Measurements from ENCODE around the gene PTMS. TPM values are rescaled to one million over a fixed set of nuclear protein-coding genes. Genes with fewer than 3 reads are reported as not detected.

PTMS gene
- total and polyA plus RNA-seq, 10 of the 15 experiments (the other 5 are each of a cell fraction or from before 2014, with no cell fraction given) = 2.1 to 127 (median 29.8) TPM

- intact Hi-C loops (cut with micrococcal nuclease; ENCODE audit: unreplicated experiment) (loop anchor here (1.0 kb wide), 1 partner anchor 35 kb away; the partner anchor contains the start of gene ZNF384), in situ Hi-C loops (cut with MboI) (no loop called here)
- peak within 1 kb of the TSS; percentile 91 for H3K9ac ChIP-seq (ENCODE audit: control insufficient read depth, insufficient read depth, low read length)
- H3K4me2 ChIP-seq (ENCODE audit: control insufficient read depth, insufficient read depth) = peak within 1 kb of the TSS; percentile 98
- H3K4me3 ChIP-seq = peak within 1 kb of the TSS; percentile 91
- ChIA-PET POLR2A (interaction anchor here (0.6 to 3.6 kb wide), 22 partner anchors 9 to 298 kb away, joined by 3 to 53 read pairs (median 5); partner anchors contain the start of genes CDCA3, GAPDH, LPAR5 and MLF2), CTCF (interaction anchor here (0.7 to 3.5 kb wide), 27 partner anchors 9 to 411 kb away, joined by 3 to 28 read pairs (median 4); partner anchors contain the start of genes CDCA3, MLF2, USP5 and ZNF384), SMC1A (ENCODE audit: uncharacterized antibody, unreplicated experiment) (interaction anchor here (0.6 to 3.1 kb wide), 16 partner anchors 10 to 128 kb away, joined by 3 to 31 read pairs (median 4); partner anchors contain the start of genes CDCA3, MLF2, USP5 and ZNF384), RAD21 (ENCODE audit: unreplicated experiment) (interaction anchor here (0.7 to 3.3 kb wide), 16 partner anchors 22 to 129 kb away, joined by 3 to 45 read pairs (median 5); partner anchors contain the start of genes CDCA3, LPAR5, MLF2 and PTMS)
- peaks cover 0 to 3% of the 10 kb centered on the region in 2 experiments; a peak in 1 of 4 replicates for H3K36me3 ChIP-seq (ENCODE audit: control insufficient read depth in 2 of 2, insufficient read depth in 2 of 2, low read length in 1 of 2)
- ATAC-seq (peak; percentile 98), FAIRE-seq (peak; percentile 99), DNase-seq (ENCODE audit: low read depth, low spot score) (peak; percentile 97)
- BruUV-seq (replicated peaks) = no TSS peak
- under 1% methylated on average over 48 of the region's 49 CpGs for WGBS (ENCODE audit: insufficient coverage, insufficient replicate concordance, low lambda C conversion rate, missing lambda C conversion rate)
- no peaks in the 10 kb centered on the region for H3K9me3 ChIP-seq (replicated peaks; ENCODE audit: control insufficient read depth, insufficient read depth, low read length)
- peak within 1 kb of the TSS; percentile 80 for H3K27ac ChIP-seq (ENCODE audit: control insufficient read depth, insufficient read depth)
- no peaks in the 10 kb centered on the region for H4K20me1 ChIP-seq (ENCODE audit: control insufficient read depth, insufficient read depth)
- peaks cover 10% of the 10 kb centered on the region for H3K79me2 ChIP-seq (ENCODE audit: control insufficient read depth, insufficient read depth, low read length)
- H3K4me1 ChIP-seq (ENCODE audit: control insufficient read depth, insufficient read depth, low read length) = no peaks in the 10 kb centered on the region; the same call in 1 of the 2 replicates
- H2AFZ ChIP-seq (ENCODE audit: control insufficient read depth, low read depth, low read length) = peak within 1 kb of the TSS; percentile 93
- no peaks in the 10 kb centered on the region for H3K27me3 ChIP-seq (replicated peaks in 1 of 2; ENCODE audit: control insufficient read depth in 2 of 2, insufficient read depth in 2 of 2, low read length in 1 of 2)
- TF ChIP-seq ZBTB11 (CRISPR knock-in tag; IDR thresholded peaks at IDR 0.05) (0 out of 2 replicates have a peak, but pooled peaks have one; percentile 28), HDGF (IDR thresholded peaks at IDR 0.05) (peak; percentile 95), IKZF2 (IDR thresholded peaks at IDR 0.05) (peak in 1 of 2 experiments; percentile 30), ZNF207 (IDR thresholded peaks at IDR 0.05; ENCODE audit: borderline replicate concordance) (peak; percentile 83; the same call in 1 of the 2 replicates), BCL3 (IDR thresholded peaks at IDR 0.05; ENCODE audit: borderline replicate concordance, insufficient read depth, low read depth, low read length, poor library complexity, severe bottlenecking) (no peak), ASH2L (IDR thresholded peaks at IDR 0.05; ENCODE audit: borderline replicate concordance, low read depth) (no peak), CHD4 (IDR thresholded peaks at IDR 0.05) (no peak), TCF7 (IDR thresholded peaks at IDR 0.05; ENCODE audit: borderline replicate concordance) (no peak), NR2F1 (conservative IDR thresholded peaks at IDR 0.05) (peak; percentile 72), NBN (IDR thresholded peaks at IDR 0.05) (peak; percentile 91), RAD51 (IDR thresholded peaks at IDR 0.05) (peak; percentile 98), EGR1 (IDR thresholded peaks at IDR 0.05; ENCODE audit: borderline replicate concordance in 1 of 2, low read depth in 2 of 2, low read length in 2 of 2) (peak; percentile 62 to 93), CBFB (IDR thresholded peaks at IDR 0.05; ENCODE audit: low read depth) (peak; percentile 84; the same call in 1 of the 2 replicates), PML (IDR thresholded peaks at IDR 0.05; ENCODE audit: low read length) (peak; percentile 78; the same call in 1 of the 2 replicates), MEF2A (IDR thresholded peaks at IDR 0.05; ENCODE audit: insufficient read depth, low read depth, low read length) (0 out of 2 replicates have a peak, but pooled peaks have one; percentile 52), ATF2 (IDR thresholded peaks at IDR 0.05; ENCODE audit: low read length) (no peak), CREM (IDR thresholded peaks at IDR 0.05; ENCODE audit: low read depth) (peak; percentile 98)
Measured at GRCh38 chr12:6723607-6724408, 42.4 kb upstream of the PTMS start, which contains the start of gene COPS7A. TSS of gene COPS7A (plus strand) at chr12:6724046. CDS start at chr12:6724657, 611 bp downstream.
